GM12878 (cell line): Measurements from ENCODE around the gene RFFL. TPM values are rescaled to one million over a fixed set of nuclear protein-coding genes. Genes with fewer than 3 reads are reported as not detected.

Source experiments
- ATF2 ChIP-seq: IDR thresholded peaks from 2 replicates; pipeline ENCODE4 v1.6.1; 2012; ENCODE audit warnings: low read length, inconsistent platforms
- CBFB ChIP-seq: IDR thresholded peaks from 2 replicates; pipeline ENCODE4 v1.6.1; 2016; ENCODE audit warnings: antibody characterized with exemption, low read depth
- CREM ChIP-seq: IDR thresholded peaks from 2 replicates; pipeline ENCODE4 v1.6.1; 2014; ENCODE audit warnings: antibody characterized with exemption, low read depth
- DPF2 ChIP-seq: fragments of 450-650 bp; IDR thresholded peaks from 2 replicates; pipeline ENCODE4 v1.6.1; 2017; ENCODE audit warnings: mild to moderate bottlenecking
- EGR1 ChIP-seq, 2 experiments: IDR thresholded peaks; 1 replicate in 1 of 2; 2 replicates in 1 of 2; pipeline ENCODE4 v1.6.1; 2011 to 2012; ENCODE audit warnings: low read depth in 2 of 2, low read length in 2 of 2, borderline replicate concordance in 1 of 2, mild to moderate bottlenecking in 1 of 2, moderate library complexity in 1 of 2
- ELK1 ChIP-seq: IDR thresholded peaks from 2 replicates; pipeline ENCODE4 v1.6.1; 2012; ENCODE audit warnings: low read depth, low read length, improper control_type of control experiment
- EP300 ChIP-seq, 2 experiments: fragments of 150-350 bp in 1 of 2; IDR thresholded peaks; 2 replicates each; pipeline ENCODE4 v1.6.1; 2011 to 2012; ENCODE audit warnings: low read depth in 2 of 2, low read length in 2 of 2, borderline replicate concordance in 1 of 2, improper control_type of control experiment in 1 of 2, inconsistent platforms in 1 of 2; ENCODE audit not compliant: control insufficient read depth in 1 of 2
- HDAC6 ChIP-seq: fragments of 200-600 bp; sonication (generic); IDR thresholded peaks from one replicate; pipeline ENCODE4 v1.8.0; 2017; ENCODE audit warnings: antibody characterized with exemption; ENCODE audit not compliant: unreplicated experiment
- IKZF2 ChIP-seq, 2 experiments: fragments of 450-650 bp; IDR thresholded peaks; 2 replicates each; pipeline ENCODE4 v1.6.1; 2017; ENCODE audit warnings: mild to moderate bottlenecking in 2 of 2, moderate library complexity in 2 of 2
- KLF5 ChIP-seq: fragments of 450-650 bp; IDR thresholded peaks from 2 replicates; pipeline ENCODE4 v1.6.1; 2014; ENCODE audit warnings: mild to moderate bottlenecking; ENCODE audit not compliant: partially characterized antibody
- MTA2 ChIP-seq: fragments of 450-650 bp; IDR thresholded peaks from 2 replicates; pipeline ENCODE4 v1.6.1; 2016; ENCODE audit warnings: low read depth, mild to moderate bottlenecking, moderate library complexity
- MYC ChIP-seq: IDR thresholded peaks from 2 replicates; pipeline ENCODE4 v1.6.1; 2011; ENCODE audit warnings: mild to moderate bottlenecking, low read length, moderate library complexity, inconsistent platforms; ENCODE audit not compliant: insufficient read depth, insufficient replicate concordance, insufficient read length, severe bottlenecking
- NBN ChIP-seq: fragments of 450-650 bp; IDR thresholded peaks from 2 replicates; pipeline ENCODE4 v1.6.1; 2016
- NFIC ChIP-seq: IDR thresholded peaks from 2 replicates; pipeline ENCODE4 v1.6.1; 2012; ENCODE audit warnings: low read depth, mild to moderate bottlenecking, inconsistent platforms, low read length, moderate library complexity
- NRF1 ChIP-seq: conservative IDR thresholded peaks from 2 replicates; pipeline ENCODE4 v1.6.1; 2011; ENCODE audit warnings: mild to moderate bottlenecking, low read depth, low read length, improper control_type of control experiment
- POU2F2 ChIP-seq: IDR thresholded peaks from 3 replicates; pipeline ENCODE4 v1.6.1; 2011; ENCODE audit warnings: low read depth, mild to moderate bottlenecking, low read length, borderline replicate concordance
- RUNX3 ChIP-seq: IDR thresholded peaks from 2 replicates; pipeline ENCODE4 v1.6.1; 2012; ENCODE audit warnings: low read length, inconsistent platforms
- SREBF1 ChIP-seq: IDR thresholded peaks from 2 replicates; pipeline ENCODE4 v1.6.1; 2012; ENCODE audit warnings: mild to moderate bottlenecking, low read length
- STAT3 ChIP-seq: IDR thresholded peaks from 2 replicates; pipeline ENCODE4 v1.6.1; 2011; ENCODE audit warnings: low read depth, low read length, improper control_type of control experiment
- TCF3 ChIP-seq: IDR thresholded peaks from 2 replicates; pipeline ENCODE4 v1.6.1; 2012; ENCODE audit warnings: low read depth, mild to moderate bottlenecking, low read length, borderline replicate concordance; ENCODE audit not compliant: insufficient read depth
- WRNIP1 ChIP-seq: IDR thresholded peaks from 2 replicates; pipeline ENCODE4 v1.6.1; 2011; ENCODE audit warnings: low read depth, low read length, improper control_type of control experiment, borderline replicate concordance
- ZNF24 ChIP-seq: fragments of 450-650 bp; IDR thresholded peaks from 2 replicates; pipeline ENCODE4 v1.6.1; 2017; ENCODE audit warnings: antibody characterized with exemption, mild to moderate bottlenecking
- ZNF384 ChIP-seq: IDR thresholded peaks from 2 replicates; pipeline ENCODE4 v1.6.1; 2012; ENCODE audit warnings: low read depth, mild to moderate bottlenecking, low read length, improper control_type of control experiment, borderline replicate concordance
- ZSCAN29 ChIP-seq: fragments of 450-650 bp; IDR thresholded peaks from 2 replicates; pipeline ENCODE4 v1.6.1; 2017; ENCODE audit warnings: mild to moderate bottlenecking, moderate library complexity
- polyA plus RNA-seq, 11 experiments: library from polyadenylated mRNA; depleted of rRNA in 4 of 11; unstranded in 6 of 11; stranded (reverse) in 5 of 11; fragments of >200 nt; fragmentation: Nextera tagmentation in 4 of 11; fragmentation: Illumina TruSeq in 1 of 11; extraction: Ambion mirVana in 4 of 11; extraction: Trizol in 1 of 11; gene quantifications; 1 replicate in 1 of 11; 2 replicates in 10 of 11; pipeline versions ENCODE4 v1.2.1 to v1.2.3, GENCODE V29; 2011 to 2016; ENCODE audit warnings: inconsistent platforms in 2 of 11, missing spikeins in 2 of 11, low read depth in 1 of 11
- total RNA-seq, 4 experiments: library from RNA; depleted of rRNA in 3 of 4; stranded (reverse); fragments of >200 nt in 3 of 4; fragmentation: Illumina TruSeq in 1 of 4; extraction: Trizol in 1 of 4; gene quantifications; 2 replicates each; pipeline versions ENCODE4 v1.2.1 to v1.2.3, GENCODE V29; 2013 to 2021
- TF ChIP-seq, protein P1 (sequence below): fragments of 450-650 bp; IDR thresholded peaks from 2 replicates; pipeline ENCODE4 v1.6.1; 2018; ENCODE audit warnings: mild to moderate bottlenecking, low read depth, moderate library complexity; ENCODE audit not compliant: partially characterized antibody
- TF ChIP-seq, protein P2 (sequence below): fragments of 450-650 bp; IDR thresholded peaks from 2 replicates; pipeline ENCODE4 v1.6.1; 2017; ENCODE audit warnings: low read depth, mild to moderate bottlenecking, moderate library complexity

Gene RFFL
- total and polyA plus RNA-seq, 10 of the 15 experiments (the other 5 are each of a cell fraction or from before 2014, with no cell fraction given): 4.7 to 56.1 (median 26.9) TPM

- TF ChIP-seq ATF2 (peak; percentile 40), CBFB (no peak), EGR1 (IDR thresholded peaks at IDR 0.05; ENCODE audit: borderline replicate concordance in 1 of 2, low read depth in 2 of 2, low read length in 2 of 2) (no peak), EP300 (IDR thresholded peaks at IDR 0.05; ENCODE audit: borderline replicate concordance in 1 of 2, control insufficient read depth in 1 of 2, low read depth in 2 of 2, low read length in 2 of 2) (peak in 1 of 2 experiments; percentile 57; a peak in 1 of 4 replicates), IKZF2 (IDR thresholded peaks at IDR 0.05) (peak; percentile 73; a peak in 3 of 4 replicates), HDAC6 (no peak), ELK1 (no peak), CREM (peak; percentile 47; the same call in 1 of the 2 replicates), NFIC (peak; percentile 56), SREBF1 (no peak), ZNF384 (no peak), STAT3 (peak; percentile 91; the same call in 1 of the 2 replicates), RUNX3 (peak; percentile 63), WRNIP1 (no peak), NRF1 (no peak), KLF5 (no peak), DPF2 (peak; percentile 76), NBN (0 out of 2 replicates have a peak, but pooled peaks have one; percentile 30), MTA2 (peak; percentile 61), MYC (no peak), ZNF24 (no peak; the same call in 1 of the 2 replicates), POU2F2 (peak; percentile 42; the same call in 1 of the 3 replicates), ZSCAN29 (no peak), TCF3 (no peak)
- TF ChIP-seq, protein P1, sequence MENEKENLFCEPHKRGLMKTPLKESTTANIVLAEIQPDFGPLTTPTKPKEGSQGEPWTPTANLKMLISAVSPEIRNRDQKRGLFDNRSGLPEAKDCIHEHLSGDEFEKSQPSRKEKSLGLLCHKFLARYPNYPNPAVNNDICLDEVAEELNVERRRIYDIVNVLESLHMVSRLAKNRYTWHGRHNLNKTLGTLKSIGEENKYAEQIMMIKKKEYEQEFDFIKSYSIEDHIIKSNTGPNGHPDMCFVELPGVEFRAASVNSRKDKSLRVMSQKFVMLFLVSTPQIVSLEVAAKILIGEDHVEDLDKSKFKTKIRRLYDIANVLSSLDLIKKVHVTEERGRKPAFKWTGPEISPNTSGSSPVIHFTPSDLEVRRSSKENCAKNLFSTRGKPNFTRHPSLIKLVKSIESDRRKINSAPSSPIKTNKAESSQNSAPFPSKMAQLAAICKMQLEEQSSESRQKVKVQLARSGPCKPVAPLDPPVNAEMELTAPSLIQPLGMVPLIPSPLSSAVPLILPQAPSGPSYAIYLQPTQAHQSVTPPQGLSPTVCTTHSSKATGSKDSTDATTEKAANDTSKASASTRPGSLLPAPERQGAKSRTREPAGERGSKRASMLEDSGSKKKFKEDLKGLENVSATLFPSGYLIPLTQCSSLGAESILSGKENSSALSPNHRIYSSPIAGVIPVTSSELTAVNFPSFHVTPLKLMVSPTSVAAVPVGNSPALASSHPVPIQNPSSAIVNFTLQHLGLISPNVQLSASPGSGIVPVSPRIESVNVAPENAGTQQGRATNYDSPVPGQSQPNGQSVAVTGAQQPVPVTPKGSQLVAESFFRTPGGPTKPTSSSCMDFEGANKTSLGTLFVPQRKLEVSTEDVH: no peak
- TF ChIP-seq, protein P2, sequence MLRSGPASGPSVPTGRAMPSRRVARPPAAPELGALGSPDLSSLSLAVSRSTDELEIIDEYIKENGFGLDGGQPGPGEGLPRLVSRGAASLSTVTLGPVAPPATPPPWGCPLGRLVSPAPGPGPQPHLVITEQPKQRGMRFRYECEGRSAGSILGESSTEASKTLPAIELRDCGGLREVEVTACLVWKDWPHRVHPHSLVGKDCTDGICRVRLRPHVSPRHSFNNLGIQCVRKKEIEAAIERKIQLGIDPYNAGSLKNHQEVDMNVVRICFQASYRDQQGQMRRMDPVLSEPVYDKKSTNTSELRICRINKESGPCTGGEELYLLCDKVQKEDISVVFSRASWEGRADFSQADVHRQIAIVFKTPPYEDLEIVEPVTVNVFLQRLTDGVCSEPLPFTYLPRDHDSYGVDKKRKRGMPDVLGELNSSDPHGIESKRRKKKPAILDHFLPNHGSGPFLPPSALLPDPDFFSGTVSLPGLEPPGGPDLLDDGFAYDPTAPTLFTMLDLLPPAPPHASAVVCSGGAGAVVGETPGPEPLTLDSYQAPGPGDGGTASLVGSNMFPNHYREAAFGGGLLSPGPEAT: peak; percentile 78; the same call in 1 of the 2 replicates
Measured at GRCh38 chr17:35080536-35080935, 17.0 kb upstream of the RFFL start (continued).
